ENCODE measurements around the gene THSD4. TPM values are rescaled to one million over a fixed set of nuclear protein-coding genes. Genes with fewer than 3 reads are reported as not detected.

THSD4 gene
- total RNA-seq, 2 experiments from 2014 or later = not detected

GRCh38 chr15:71218272-71218805, 103.1 kb downstream of the THSD4 start:
- POLR2A ChIA-PET = no interaction called here
- H3K9me3 Mint-ChIP-seq = no peaks in the 10 kb centered on the region

GRCh38 chr15:71219101-71219500, 103.8 kb downstream of the THSD4 start:
- ATAC-seq (no peak), DNase-seq (no peak)
- TF ChIP-seq CTCF (IDR thresholded peaks at IDR 0.05) = no peak
- H3K36me3 Mint-ChIP-seq (ENCODE audit: low read depth) = no peaks in the 10 kb centered on the region
- intact Hi-C loops (cut with micrococcal nuclease) = no loop called here
- no peaks in the 10 kb centered on the region for H3K4me1 Mint-ChIP-seq (ENCODE audit: low read depth)
- CTCF ChIA-PET = no interaction called here
- H3K27me3 Mint-ChIP-seq = peaks cover 12% of the 10 kb centered on the region
- no peaks in the 10 kb centered on the region for H3K9me3 Mint-ChIP-seq
- POLR2A ChIA-PET = no interaction called here
- no peak overlapping the region for H3K27ac Mint-ChIP-seq
- no peak overlapping the region for H3K4me3 Mint-ChIP-seq

More at GRCh38 chr15:71218272-71218805, 103.1 kb downstream of the THSD4 start:
- no peak for TF ChIP-seq CTCF (IDR thresholded peaks at IDR 0.05)
- DNase-seq (no peak), ATAC-seq (no peak)
- Mint-ChIP-seq H3K4me3 (no peak overlapping the region), H3K27me3 (peaks cover 12% of the 10 kb centered on the region), H3K4me1 (ENCODE audit: low read depth) (no peaks in the 10 kb centered on the region), H3K36me3 (ENCODE audit: low read depth) (no peaks in the 10 kb centered on the region), H3K27ac (no peak overlapping the region)
- intact Hi-C loops (cut with micrococcal nuclease) = no loop called here
- CTCF ChIA-PET = no interaction called here

- CTCF ChIA-PET = no interaction called here
- ATAC-seq (no peak), DNase-seq (no peak)
- Mint-ChIP-seq H3K4me1 (ENCODE audit: low read depth) (no peaks in the 10 kb centered on the region), H3K9me3 (no peaks in the 10 kb centered on the region), H3K27me3 (peaks cover 12% of the 10 kb centered on the region), H3K27ac (no peak overlapping the region), H3K36me3 (ENCODE audit: low read depth) (no peaks in the 10 kb centered on the region), H3K4me3 (no peak overlapping the region)
- POLR2A ChIA-PET = interaction anchor here (0.9 kb wide), 1 partner anchor 9 kb away, joined by 3 read pairs; no protein-coding TSS in a partner anchor
- intact Hi-C loops (cut with micrococcal nuclease) = no loop called here
- no peak for TF ChIP-seq CTCF (IDR thresholded peaks at IDR 0.05)
Measured at GRCh38 chr15:71219645-71220044, 104.4 kb downstream of the THSD4 start.

- CTCF ChIA-PET = no interaction called here
- intact Hi-C loops (cut with micrococcal nuclease) = no loop called here
- DNase-seq = no peak
- Mint-ChIP-seq H3K4me1 (ENCODE audit: low read depth) (no peaks in the 10 kb centered on the region), H3K27me3 (peaks cover 5% of the 10 kb centered on the region), H3K9me3 (no peaks in the 10 kb centered on the region), H3K4me3 (no peak overlapping the region), H3K27ac (no peak overlapping the region), H3K36me3 (ENCODE audit: low read depth) (no peaks in the 10 kb centered on the region)
- POLR2A ChIA-PET = interaction anchor here (0.9 kb wide), 1 partner anchor 10 kb away, joined by 3 read pairs; no protein-coding TSS in a partner anchor
- TF ChIP-seq CTCF (IDR thresholded peaks at IDR 0.05) = no peak
- no peak for ATAC-seq
Measured at GRCh38 chr15:71220828-71221227, 105.6 kb downstream of the THSD4 start.

- H3K27ac Mint-ChIP-seq = no peak overlapping the region
- no peaks in the 10 kb centered on the region for H3K36me3 Mint-ChIP-seq (ENCODE audit: low read depth)
- no peaks in the 10 kb centered on the region for H3K4me1 Mint-ChIP-seq (ENCODE audit: low read depth)
- no peaks in the 10 kb centered on the region for H3K9me3 Mint-ChIP-seq
- H3K4me3 Mint-ChIP-seq = no peak overlapping the region
- ChIA-PET POLR2A (no interaction called here), CTCF (no interaction called here)
- no peak for ATAC-seq
- intact Hi-C loops (cut with micrococcal nuclease) = no loop called here
- DNase-seq = no peak
- H3K27me3 Mint-ChIP-seq = peaks cover 3% of the 10 kb centered on the region
- no peak for TF ChIP-seq CTCF (IDR thresholded peaks at IDR 0.05)
Measured at GRCh38 chr15:71221417-71221816, 106.1 kb downstream of the THSD4 start.

Measured in activated CD8-positive, alpha-beta T cell treated with anti-CD3 and anti-CD28 coated beads for 36 hours (primary cell).